Measurements from ENCODE around the gene PPARG. TPM values are rescaled to one million over a fixed set of nuclear protein-coding genes. Genes with fewer than 3 reads are reported as not detected.

The PPARG gene
- total RNA-seq, 1 experiment from 2014 or later, result 61.5 TPM

DNA sequence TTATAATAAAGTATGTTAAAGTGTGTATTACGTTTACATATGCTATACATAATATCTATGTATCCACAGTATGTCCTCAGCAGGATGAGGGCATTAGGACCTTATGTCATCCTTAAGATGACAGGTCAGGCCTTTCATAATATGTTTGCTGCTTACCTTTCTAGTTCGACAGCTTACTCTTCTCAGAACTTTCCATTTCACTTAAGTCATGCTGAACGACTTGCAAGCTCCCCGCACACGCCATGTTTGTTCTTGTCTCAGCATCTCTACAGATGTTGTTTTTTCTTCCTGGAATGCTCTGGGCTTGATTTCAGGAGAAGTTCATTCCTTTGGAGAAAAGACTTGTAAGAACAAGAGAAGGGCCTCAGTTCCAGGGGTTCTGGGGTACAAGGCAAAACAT lies 36.0 kb upstream of the PPARG start:
- BruUV-seq (replicated peaks), result no TSS peak
- H3K27ac ChIP-seq, result no peak overlapping the region
- H3K4me1 ChIP-seq (replicated peaks; ENCODE audit: insufficient read depth), result no peaks in the 10 kb centered on the region
- TF ChIP-seq EZH2 (IDR thresholded peaks at IDR 0.05; ENCODE audit: low read depth), result no peak
- TF ChIP-seq, protein P1, sequence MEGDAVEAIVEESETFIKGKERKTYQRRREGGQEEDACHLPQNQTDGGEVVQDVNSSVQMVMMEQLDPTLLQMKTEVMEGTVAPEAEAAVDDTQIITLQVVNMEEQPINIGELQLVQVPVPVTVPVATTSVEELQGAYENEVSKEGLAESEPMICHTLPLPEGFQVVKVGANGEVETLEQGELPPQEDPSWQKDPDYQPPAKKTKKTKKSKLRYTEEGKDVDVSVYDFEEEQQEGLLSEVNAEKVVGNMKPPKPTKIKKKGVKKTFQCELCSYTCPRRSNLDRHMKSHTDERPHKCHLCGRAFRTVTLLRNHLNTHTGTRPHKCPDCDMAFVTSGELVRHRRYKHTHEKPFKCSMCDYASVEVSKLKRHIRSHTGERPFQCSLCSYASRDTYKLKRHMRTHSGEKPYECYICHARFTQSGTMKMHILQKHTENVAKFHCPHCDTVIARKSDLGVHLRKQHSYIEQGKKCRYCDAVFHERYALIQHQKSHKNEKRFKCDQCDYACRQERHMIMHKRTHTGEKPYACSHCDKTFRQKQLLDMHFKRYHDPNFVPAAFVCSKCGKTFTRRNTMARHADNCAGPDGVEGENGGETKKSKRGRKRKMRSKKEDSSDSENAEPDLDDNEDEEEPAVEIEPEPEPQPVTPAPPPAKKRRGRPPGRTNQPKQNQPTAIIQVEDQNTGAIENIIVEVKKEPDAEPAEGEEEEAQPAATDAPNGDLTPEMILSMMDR (conservative IDR thresholded peaks at IDR 0.05), result no peak
- no peaks in the 10 kb centered on the region for H3K9me2 ChIP-seq (ENCODE audit: insufficient read depth)
- no peaks in the 10 kb centered on the region for H3K79me2 ChIP-seq (ENCODE audit: low read depth)
- H3K4me2 ChIP-seq, result no peak overlapping the region
- H3K4me3 ChIP-seq, result no peak overlapping the region
- ChIA-PET CTCF (no interaction called here), POLR2A (ENCODE audit: unreplicated experiment) (no interaction called here)
- no peaks in the 10 kb centered on the region for H4K20me1 ChIP-seq (ENCODE audit: insufficient read depth)
- H2AFZ ChIP-seq, result peak overlapping the region; percentile 36; the same call in 1 of the 2 replicates
- DNase-seq, result no peak
- no peaks in the 10 kb centered on the region for H3K36me3 ChIP-seq (ENCODE audit: low read depth)
- intact Hi-C loops (cut with micrococcal nuclease; ENCODE audit: unreplicated experiment), result no loop called here
- H3F3A ChIP-seq (ENCODE audit: insufficient read depth, low read depth), result no peaks in the 10 kb centered on the region
- H3K27me3 ChIP-seq (ENCODE audit: insufficient read depth, low read depth), result no peaks in the 10 kb centered on the region
- peaks cover 5% of the 10 kb centered on the region; the same call in 1 of the 2 replicates for H3K9me3 ChIP-seq (ENCODE audit: insufficient read depth, low read depth)

DNA sequence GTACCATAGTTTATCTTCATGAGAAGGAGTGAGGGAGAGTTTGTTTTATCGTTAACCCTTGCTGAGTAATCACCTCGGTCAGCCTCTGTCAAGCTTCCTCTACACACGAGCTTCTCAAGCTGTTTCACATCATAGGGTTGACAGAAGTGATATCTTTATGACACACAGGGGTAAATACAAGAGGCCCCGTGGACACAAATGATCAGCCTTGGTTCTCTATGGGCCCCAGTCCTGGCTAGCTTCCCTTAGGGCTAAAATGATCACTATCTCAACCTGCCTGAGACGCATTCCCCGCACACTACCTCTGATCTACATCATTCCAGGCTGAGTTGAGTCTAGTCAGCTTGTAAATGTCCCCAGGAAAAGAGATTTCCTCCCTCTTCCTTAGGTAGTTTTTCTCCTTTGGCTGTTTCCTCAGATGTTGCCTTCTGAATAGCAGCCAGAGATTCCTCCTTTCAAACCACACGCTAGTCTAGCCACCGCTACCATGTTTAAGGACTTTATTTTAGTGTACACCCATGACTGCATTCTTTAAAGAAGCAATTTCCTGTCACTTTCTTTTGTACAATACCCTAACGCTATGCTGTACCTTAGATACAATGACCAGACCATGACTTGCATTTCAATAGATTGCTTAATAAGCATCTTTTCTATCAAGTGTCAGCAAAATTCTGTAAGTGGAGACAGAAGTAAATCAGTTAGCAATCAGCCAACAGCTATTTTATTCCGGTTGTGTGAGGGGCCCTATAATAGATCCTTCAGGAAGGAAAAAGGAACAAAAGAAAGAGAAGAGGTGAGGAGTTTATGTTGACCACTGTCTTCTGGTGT lies 35.1 kb upstream of the PPARG start:
- no peak overlapping the region for H3K4me3 ChIP-seq
- POLR2A ChIA-PET (ENCODE audit: unreplicated experiment), result no interaction called here
- H3K4me1 ChIP-seq (replicated peaks; ENCODE audit: insufficient read depth), result no peaks in the 10 kb centered on the region
- no peaks in the 10 kb centered on the region for H3F3A ChIP-seq (ENCODE audit: insufficient read depth, low read depth)
- no peak for DNase-seq
- H3K27me3 ChIP-seq (ENCODE audit: insufficient read depth, low read depth), result no peaks in the 10 kb centered on the region
- peak overlapping the region; percentile 36 for H2AFZ ChIP-seq
- no peak overlapping the region for H3K4me2 ChIP-seq
- no peak overlapping the region for H3K27ac ChIP-seq
- no peaks in the 10 kb centered on the region for H3K79me2 ChIP-seq (ENCODE audit: low read depth)
- no peaks in the 10 kb centered on the region for H3K36me3 ChIP-seq (ENCODE audit: low read depth)
- peaks cover 5% of the 10 kb centered on the region; the same call in 1 of the 2 replicates for H3K9me3 ChIP-seq (ENCODE audit: insufficient read depth, low read depth)
- TF ChIP-seq EZH2 (IDR thresholded peaks at IDR 0.05; ENCODE audit: low read depth), result no peak
- no peaks in the 10 kb centered on the region for H4K20me1 ChIP-seq (ENCODE audit: insufficient read depth)
- H3K9me2 ChIP-seq (ENCODE audit: insufficient read depth), result no peaks in the 10 kb centered on the region
- intact Hi-C loops (cut with micrococcal nuclease; ENCODE audit: unreplicated experiment), result no loop called here
- CTCF ChIA-PET, result no interaction called here
- BruUV-seq (replicated peaks), result no TSS peak

DNA sequence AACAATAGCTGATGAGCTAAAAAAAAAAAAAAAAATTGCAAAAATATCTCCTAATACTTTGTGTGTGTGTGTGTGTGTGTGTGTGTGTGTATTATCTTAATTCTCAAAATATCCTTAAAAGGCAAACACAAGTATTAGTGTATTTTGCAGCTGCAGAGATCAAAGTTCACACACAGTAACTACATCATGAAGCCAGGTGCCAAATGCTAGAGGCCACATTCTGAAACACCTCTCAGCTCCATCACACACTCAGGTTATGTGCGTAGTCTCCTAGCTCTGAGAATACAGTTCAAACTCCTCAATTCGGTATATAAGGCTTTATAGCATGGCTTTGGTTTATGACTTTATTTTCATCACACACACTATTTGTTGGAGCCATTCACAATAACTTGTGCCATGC lies 33.5 kb upstream of the PPARG start:
- no TSS peak for BruUV-seq (replicated peaks)
- no peak for DNase-seq
- H3K36me3 ChIP-seq (ENCODE audit: low read depth), result no peaks in the 10 kb centered on the region
- no peaks in the 10 kb centered on the region for H3K27me3 ChIP-seq (ENCODE audit: insufficient read depth, low read depth)
- no peaks in the 10 kb centered on the region for H4K20me1 ChIP-seq (ENCODE audit: insufficient read depth)
- no peaks in the 10 kb centered on the region for H3K4me1 ChIP-seq (replicated peaks; ENCODE audit: insufficient read depth)
- no peak for TF ChIP-seq EZH2 (IDR thresholded peaks at IDR 0.05; ENCODE audit: low read depth)
- TF ChIP-seq, protein P1 (conservative IDR thresholded peaks at IDR 0.05), result no peak
- H3K79me2 ChIP-seq (ENCODE audit: low read depth), result no peaks in the 10 kb centered on the region
- no peak overlapping the region for H3K4me3 ChIP-seq
- H3F3A ChIP-seq (ENCODE audit: insufficient read depth, low read depth), result no peaks in the 10 kb centered on the region
- POLR2A ChIA-PET (ENCODE audit: unreplicated experiment), result interaction anchor here (0.6 to 0.7 kb wide), 2 partner anchors 168 to 220 kb away, joined by 4 to 5 read pairs; no protein-coding TSS in a partner anchor
- no peaks in the 10 kb centered on the region for H3K9me3 ChIP-seq (ENCODE audit: insufficient read depth, low read depth)
- H3K4me2 ChIP-seq, result no peak overlapping the region
- H3K27ac ChIP-seq, result no peak overlapping the region
- intact Hi-C loops (cut with micrococcal nuclease; ENCODE audit: unreplicated experiment), result no loop called here
- no peaks in the 10 kb centered on the region for H3K9me2 ChIP-seq (ENCODE audit: insufficient read depth)
- CTCF ChIA-PET, result no interaction called here
- H2AFZ ChIP-seq, result no peak overlapping the region
